Measurements from ENCODE around the gene SCO1.

SCO1 gene

DNA sequence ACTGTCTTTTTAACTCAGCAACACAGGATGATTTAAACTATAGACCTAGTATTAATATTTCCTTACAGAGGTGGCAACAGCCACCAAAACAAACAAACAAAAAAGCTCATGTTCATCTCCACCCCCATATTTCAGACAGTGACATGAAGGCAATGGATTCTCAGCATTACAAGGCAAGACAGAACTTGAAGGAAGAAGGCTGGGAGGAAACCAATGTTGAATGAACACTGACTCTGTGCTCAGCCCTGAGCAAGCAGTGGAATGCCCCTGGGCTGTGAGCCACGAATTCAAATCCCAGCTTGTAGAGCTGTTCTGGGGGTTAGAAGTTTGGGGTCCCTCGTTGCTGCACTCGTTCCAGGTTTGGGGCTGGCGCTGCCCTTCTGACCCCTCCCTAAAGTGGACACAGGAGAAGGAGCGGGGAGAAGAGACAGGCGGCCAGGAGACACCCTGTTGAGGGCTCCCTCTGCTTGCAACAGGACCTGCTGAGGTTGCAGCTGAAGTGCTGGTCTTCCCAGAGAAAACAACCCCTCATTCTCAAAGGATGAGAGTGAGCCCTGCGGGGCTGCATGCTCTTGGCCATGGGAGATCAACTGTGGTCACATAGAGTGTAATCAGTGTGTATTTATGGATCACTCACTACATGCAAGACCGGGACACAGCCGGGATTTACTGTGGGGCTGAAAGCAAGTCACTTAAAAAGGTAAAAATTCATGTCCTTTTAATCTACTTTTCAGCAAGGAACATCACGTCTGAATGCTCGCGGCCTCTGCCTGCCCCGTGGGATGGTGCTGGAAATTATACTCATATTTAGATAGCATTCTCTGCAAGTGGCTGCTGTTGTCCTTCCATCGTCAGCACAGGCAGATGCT, 74.5 kb downstream of the SCO1 start:
- TF ChIP-seq GATA3 (IDR thresholded peaks at IDR 0.05; ENCODE audit: low read depth, low read length) = no peak
- no peak for TF ChIP-seq GATA2 (IDR thresholded peaks at IDR 0.05; ENCODE audit: low read depth, low read length)
